Kidney epithelial cell (primary cell): Measurements from ENCODE around the gene HAND2. TPM values are rescaled to one million over a fixed set of nuclear protein-coding genes. Genes with fewer than 3 reads are reported as not detected.

Experiments used
- DNase-seq: peaks from one replicate; pipeline ENCODE4 v3.0.0-alpha.2; 2010; ENCODE audit warnings: low read depth
- H3K27me3 ChIP-seq: 2 replicates; pipeline ENCODE4 v1.6.0; 2011; ENCODE audit warnings: low read length; ENCODE audit not compliant: control insufficient read depth, insufficient read depth
- H3K36me3 ChIP-seq: 2 replicates; pipeline ENCODE4 v1.5.1; 2011; ENCODE audit warnings: low read length; ENCODE audit not compliant: control insufficient read depth, insufficient read depth
- H3K4me3 ChIP-seq: 2 replicates; pipeline ENCODE4 v1.5.1; 2011; ENCODE audit warnings: low read depth, mild to moderate bottlenecking, control low read depth, low read length
- total RNA-seq: library from RNA; depleted of rRNA; stranded (reverse); fragments of >200 nt; gene quantifications from 2 replicates; pipeline ENCODE4 v1.2.3, GENCODE V29; 2015
- TF ChIP-seq, protein P1 (sequence below): IDR thresholded peaks from 2 replicates; pipeline ENCODE4 v1.5.1; 2011; ENCODE audit warnings: mild to moderate bottlenecking, moderate library complexity, low read length, control low read depth, inconsistent platforms; ENCODE audit not compliant: insufficient read depth, poor library complexity, severe bottlenecking

The HAND2 gene
- total RNA-seq, 1 donor from 2014 or later = not detected

DNA sequence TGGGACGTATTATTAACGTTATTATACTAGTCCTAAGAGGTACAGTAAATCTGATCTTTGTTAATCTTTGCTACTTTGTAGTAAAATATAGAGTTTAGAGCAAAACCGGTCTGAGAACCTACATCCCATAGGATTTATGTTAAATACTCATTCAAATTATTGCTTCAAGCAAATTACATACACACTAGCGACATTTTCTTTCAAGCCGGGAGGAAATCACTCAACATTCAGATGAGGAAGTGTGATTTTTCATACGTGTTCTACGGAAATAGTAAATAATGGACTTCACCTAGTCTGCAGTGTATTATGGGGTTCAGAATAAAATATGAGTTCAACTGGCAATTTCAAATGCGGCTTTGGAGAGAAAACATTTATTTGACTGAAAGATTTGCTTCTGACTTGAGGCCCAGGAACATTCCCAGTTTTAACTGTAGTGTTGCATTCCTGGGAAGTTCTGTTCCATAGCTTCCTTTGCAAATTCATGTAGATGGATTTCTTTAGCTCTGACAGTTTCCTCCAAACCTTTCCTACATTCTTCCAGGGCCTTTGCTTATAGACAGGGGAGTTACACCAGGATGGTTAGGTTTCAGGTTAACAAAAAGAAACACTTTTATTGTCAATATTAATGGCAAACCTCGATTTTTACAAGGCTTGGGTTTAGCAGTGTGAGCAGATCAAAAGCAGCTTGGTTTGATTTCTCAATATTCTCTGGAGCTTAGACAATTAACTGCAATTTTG, 5.3 kb upstream of the HAND2 start:
- Histone ChIP-seq H3K27me3 (peaks cover 87% of the 10 kb centered on the region), H3K36me3 (no peaks in the 10 kb centered on the region), H3K4me3 (no peak overlapping the region)
- no peak for DNase-seq
- TF ChIP-seq, protein P1, sequence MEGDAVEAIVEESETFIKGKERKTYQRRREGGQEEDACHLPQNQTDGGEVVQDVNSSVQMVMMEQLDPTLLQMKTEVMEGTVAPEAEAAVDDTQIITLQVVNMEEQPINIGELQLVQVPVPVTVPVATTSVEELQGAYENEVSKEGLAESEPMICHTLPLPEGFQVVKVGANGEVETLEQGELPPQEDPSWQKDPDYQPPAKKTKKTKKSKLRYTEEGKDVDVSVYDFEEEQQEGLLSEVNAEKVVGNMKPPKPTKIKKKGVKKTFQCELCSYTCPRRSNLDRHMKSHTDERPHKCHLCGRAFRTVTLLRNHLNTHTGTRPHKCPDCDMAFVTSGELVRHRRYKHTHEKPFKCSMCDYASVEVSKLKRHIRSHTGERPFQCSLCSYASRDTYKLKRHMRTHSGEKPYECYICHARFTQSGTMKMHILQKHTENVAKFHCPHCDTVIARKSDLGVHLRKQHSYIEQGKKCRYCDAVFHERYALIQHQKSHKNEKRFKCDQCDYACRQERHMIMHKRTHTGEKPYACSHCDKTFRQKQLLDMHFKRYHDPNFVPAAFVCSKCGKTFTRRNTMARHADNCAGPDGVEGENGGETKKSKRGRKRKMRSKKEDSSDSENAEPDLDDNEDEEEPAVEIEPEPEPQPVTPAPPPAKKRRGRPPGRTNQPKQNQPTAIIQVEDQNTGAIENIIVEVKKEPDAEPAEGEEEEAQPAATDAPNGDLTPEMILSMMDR = no peak

GRCh38 chr4:173534434-173534833, 4.4 kb upstream of the HAND2 start:
- peaks cover 91% of the 10 kb centered on the region for H3K27me3 ChIP-seq
- no peak overlapping the region for H3K4me3 ChIP-seq
- TF ChIP-seq, protein P1 = no peak
- no peak for DNase-seq
- H3K36me3 ChIP-seq = no peaks in the 10 kb centered on the region

- H3K36me3 ChIP-seq = no peaks in the 10 kb centered on the region
- peaks cover 88% of the 10 kb centered on the region for H3K27me3 ChIP-seq
- TF ChIP-seq, protein P1 = no peak
- H3K4me3 ChIP-seq = no peak overlapping the region
- no peak for DNase-seq
These were observed 2.9 kb upstream of the HAND2 start for GRCh38 chr4:173532725-173533511.

- TF ChIP-seq, protein P1 = no peak
- no peak for DNase-seq
- no peak overlapping the region for H3K4me3 ChIP-seq
- peaks cover 86% of the 10 kb centered on the region for H3K27me3 ChIP-seq
- no peaks in the 10 kb centered on the region for H3K36me3 ChIP-seq
These were observed 1.3 kb upstream of the HAND2 start for GRCh38 chr4:173531086-173531965.

- TF ChIP-seq, protein P1 = no peak
- H3K27me3 ChIP-seq = peaks cover 87% of the 10 kb centered on the region
- no peak for DNase-seq
- no peak overlapping the region for H3K4me3 ChIP-seq
- H3K36me3 ChIP-seq = no peaks in the 10 kb centered on the region
These were observed 477 bp upstream of the HAND2 start for GRCh38 chr4:173530326-173531085.
